ENCODE results near the gene SLC17A3.

The SLC17A3 gene

DNA sequence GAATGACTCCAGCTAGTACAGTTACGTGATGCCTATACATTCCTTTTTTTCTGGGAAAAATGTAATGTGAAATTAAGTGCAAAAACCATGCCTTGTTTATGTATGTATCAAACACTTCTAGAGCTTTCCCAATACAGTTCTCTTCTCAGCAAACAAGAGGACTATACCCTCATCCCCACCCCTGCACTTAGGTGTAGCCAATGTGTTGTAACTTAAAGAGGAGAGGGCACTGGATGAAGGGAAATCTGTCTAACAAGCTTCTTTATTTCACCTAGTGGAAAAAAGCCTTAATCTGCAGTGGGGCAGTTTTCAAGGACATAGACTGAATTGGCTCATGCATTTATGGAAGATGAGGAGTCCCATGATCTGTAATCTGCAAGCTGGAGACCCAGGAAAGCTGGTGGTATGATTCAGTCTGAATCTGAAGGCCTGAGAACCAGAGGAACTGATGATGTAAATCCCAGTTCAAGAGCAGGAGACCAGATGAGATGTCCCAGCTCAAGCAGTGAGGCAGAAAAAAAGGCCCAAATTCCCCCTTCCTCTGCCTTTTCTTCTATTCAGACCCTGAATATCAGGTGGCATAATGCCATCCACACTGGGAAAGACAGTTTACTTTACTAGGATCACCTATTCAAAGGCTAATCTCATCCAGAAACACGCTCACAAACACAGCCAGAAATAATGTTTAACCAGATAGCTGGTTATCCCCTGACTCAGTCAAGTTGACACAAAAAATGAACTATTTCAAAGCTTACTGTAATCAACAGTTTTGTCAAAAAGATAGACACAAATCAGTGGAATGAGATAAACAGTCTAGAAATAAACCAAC is 25.8 kb upstream of the SLC17A3 start:
- TF ChIP-seq, protein P1, sequence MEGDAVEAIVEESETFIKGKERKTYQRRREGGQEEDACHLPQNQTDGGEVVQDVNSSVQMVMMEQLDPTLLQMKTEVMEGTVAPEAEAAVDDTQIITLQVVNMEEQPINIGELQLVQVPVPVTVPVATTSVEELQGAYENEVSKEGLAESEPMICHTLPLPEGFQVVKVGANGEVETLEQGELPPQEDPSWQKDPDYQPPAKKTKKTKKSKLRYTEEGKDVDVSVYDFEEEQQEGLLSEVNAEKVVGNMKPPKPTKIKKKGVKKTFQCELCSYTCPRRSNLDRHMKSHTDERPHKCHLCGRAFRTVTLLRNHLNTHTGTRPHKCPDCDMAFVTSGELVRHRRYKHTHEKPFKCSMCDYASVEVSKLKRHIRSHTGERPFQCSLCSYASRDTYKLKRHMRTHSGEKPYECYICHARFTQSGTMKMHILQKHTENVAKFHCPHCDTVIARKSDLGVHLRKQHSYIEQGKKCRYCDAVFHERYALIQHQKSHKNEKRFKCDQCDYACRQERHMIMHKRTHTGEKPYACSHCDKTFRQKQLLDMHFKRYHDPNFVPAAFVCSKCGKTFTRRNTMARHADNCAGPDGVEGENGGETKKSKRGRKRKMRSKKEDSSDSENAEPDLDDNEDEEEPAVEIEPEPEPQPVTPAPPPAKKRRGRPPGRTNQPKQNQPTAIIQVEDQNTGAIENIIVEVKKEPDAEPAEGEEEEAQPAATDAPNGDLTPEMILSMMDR (conservative IDR thresholded peaks at IDR 0.05; ENCODE audit: low read depth, low read length), result no peak
- DNase-seq (ENCODE audit: low read depth), result no peak
- H3K4me3 ChIP-seq (ENCODE audit: low read depth, low read length), result no peak overlapping the region

GRCh38 chr6:25899123-25899522 is 25.1 kb upstream of the SLC17A3 start:
- no peak for DNase-seq (ENCODE audit: low read depth)
- TF ChIP-seq, protein P1 (conservative IDR thresholded peaks at IDR 0.05; ENCODE audit: low read depth, low read length), result no peak
- no peak overlapping the region for H3K4me3 ChIP-seq (ENCODE audit: low read depth, low read length)

DNA sequence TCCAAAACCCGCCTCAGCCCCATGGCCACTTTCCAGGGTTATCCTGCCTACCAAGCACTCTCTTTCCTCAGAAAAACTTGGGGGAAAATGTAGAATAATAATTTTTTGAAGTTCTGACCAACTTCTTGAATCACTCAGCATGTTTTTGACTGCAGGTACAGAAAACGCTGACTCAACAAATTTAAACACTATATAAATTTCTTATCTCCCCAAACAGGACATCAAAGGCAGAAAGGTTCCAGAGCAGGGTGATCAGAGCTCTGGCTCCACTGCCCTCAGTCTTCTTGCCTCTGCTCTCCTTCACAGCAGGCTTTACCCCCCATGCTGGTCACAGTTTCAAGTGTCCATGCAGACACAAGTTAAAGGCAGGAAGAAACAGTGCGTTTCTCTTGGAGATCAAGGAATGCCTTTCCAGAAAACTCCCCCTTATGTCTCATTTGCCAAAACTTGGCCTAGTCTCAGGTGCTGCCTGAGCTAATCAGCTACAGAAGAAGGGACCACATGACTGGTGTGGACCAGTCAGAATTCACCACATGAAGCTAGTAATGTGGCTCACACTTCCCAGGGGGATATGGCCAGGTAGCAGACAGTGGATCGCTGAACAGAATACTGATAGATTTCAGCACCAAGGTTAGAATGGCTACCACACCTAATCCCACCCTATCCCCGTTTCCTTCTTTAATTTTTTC is 24.4 kb upstream of the SLC17A3 start:
- no peak for DNase-seq (ENCODE audit: low read depth)
- no peak overlapping the region for H3K4me3 ChIP-seq (ENCODE audit: low read depth, low read length)
- TF ChIP-seq, protein P1 (conservative IDR thresholded peaks at IDR 0.05; ENCODE audit: low read depth, low read length), result no peak

DNA sequence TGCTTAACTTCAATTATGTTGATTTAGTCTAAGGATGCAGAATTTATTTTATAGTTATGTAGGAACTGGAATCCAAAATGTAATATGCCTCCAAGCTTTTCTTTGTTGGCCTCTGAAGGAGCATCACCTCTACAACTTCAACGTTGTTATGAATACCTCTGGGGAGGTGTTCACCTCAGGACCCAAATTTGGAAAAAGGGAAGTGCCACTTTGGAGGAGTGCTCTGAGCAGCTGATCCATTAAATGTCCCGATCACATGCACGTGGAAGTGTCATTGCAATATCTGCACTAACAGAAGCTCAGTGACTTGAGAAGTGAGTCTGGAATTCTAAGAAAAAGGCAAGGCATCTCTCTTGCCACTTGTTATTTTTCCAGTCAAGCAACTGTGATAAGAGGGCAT is 22.2 kb upstream of the SLC17A3 start:
- no peak overlapping the region for H3K4me3 ChIP-seq (ENCODE audit: low read depth, low read length)
- TF ChIP-seq, protein P1 (conservative IDR thresholded peaks at IDR 0.05; ENCODE audit: low read depth, low read length), result no peak

DNA sequence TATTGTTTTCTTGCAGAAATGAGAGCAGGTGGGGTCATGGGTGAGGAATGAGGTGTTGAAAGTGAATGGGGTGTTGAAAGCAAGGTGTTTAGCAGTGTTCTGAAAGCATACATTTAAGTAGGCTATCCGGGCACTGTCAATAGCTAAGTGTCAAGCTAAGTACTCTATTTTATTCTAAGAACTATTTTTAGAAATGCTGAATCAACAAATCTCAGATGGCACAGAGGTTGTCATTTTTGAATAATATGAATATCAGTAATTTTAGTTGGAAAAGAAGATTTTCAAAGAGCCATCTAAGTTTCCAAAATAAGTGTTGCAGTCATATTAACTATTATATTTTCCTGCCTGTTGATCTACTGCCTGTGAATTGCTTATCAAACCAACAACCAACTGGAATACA is 21.7 kb upstream of the SLC17A3 start:
- no peak for DNase-seq (ENCODE audit: low read depth)
- TF ChIP-seq, protein P1 (conservative IDR thresholded peaks at IDR 0.05; ENCODE audit: low read depth, low read length), result no peak
- H3K4me3 ChIP-seq (ENCODE audit: low read depth, low read length), result no peak overlapping the region

More for the DNA sequence above, 22.2 kb upstream of the SLC17A3 start:
- DNase-seq (ENCODE audit: low read depth), result no peak

DNA sequence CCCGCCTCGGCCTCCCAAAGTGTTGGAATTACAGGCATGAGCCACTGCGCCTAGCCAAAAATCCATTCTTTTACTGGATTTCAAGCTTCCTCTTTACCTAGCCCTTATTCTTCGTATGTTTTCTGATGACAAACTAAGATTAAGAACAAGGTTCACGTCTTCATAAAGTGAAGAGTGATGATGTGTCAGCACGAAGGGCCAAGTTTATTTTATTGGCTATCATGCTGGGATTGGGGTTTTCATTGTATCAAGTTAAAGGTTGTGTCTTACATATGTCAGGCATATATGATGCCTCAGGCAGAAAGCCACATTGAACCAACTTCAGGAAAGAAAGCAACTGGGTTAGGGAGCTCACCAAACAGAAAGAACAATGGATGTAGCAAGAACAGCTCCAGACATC is 19.7 kb upstream of the SLC17A3 start:
- H3K4me3 ChIP-seq (ENCODE audit: low read depth, low read length), result no peak overlapping the region
- TF ChIP-seq, protein P1 (conservative IDR thresholded peaks at IDR 0.05; ENCODE audit: low read depth, low read length), result no peak
- DNase-seq (ENCODE audit: low read depth), result no peak

Data from choroid plexus epithelial cell (primary cell).